ENCODE measurements around the gene CCDC12. TPM values are rescaled to one million over a fixed set of nuclear protein-coding genes. Genes with fewer than 3 reads are reported as not detected.

The CCDC12 gene
- total and polyA plus RNA-seq, 9 of the 15 experiments (the other 6 are each of a cell fraction or from before 2014, with no cell fraction given): 8.9 to 201 (median 86.9) TPM

GRCh38 chr3:47007001-47007400, 30.5 kb upstream of the CCDC12 start:
- no peak overlapping the region for H3K4me2 ChIP-seq (ENCODE audit: insufficient read depth, low read length)
- WGBS (ENCODE audit: insufficient coverage, low coverage, missing lambda C conversion rate): 85% methylated on average over 3 of the region's 3 CpGs
- peak; percentile 17; the same call in 1 of the 2 replicates for TF ChIP-seq POLR2AphosphoS5 (IDR thresholded peaks at IDR 0.05; ENCODE audit: control insufficient read depth, insufficient read depth, low read depth, low read length)
- TF ChIP-seq ARNT (IDR thresholded peaks at IDR 0.05): no peak
- no peak for TF ChIP-seq ATF2 (CRISPR knock-in tag; IDR thresholded peaks at IDR 0.05)
- TF ChIP-seq CREM (IDR thresholded peaks at IDR 0.05; ENCODE audit: low read depth): no peak
- no peak for DNase-seq (ENCODE audit: extremely low read depth in 1 of 4, low spot score in 3 of 4)
- H3K27me3 ChIP-seq (ENCODE audit: control insufficient read depth in 2 of 2, insufficient read depth in 2 of 2, low read length in 2 of 2): no peaks in the 10 kb centered on the region
- H3K79me2 ChIP-seq (ENCODE audit: control insufficient read depth, insufficient read depth, low read length): no peaks in the 10 kb centered on the region
- no TSS peak for BruUV-seq (replicated peaks)
- H3K27ac ChIP-seq (ENCODE audit: extremely low read depth, low read depth, low read length): no peak overlapping the region
- H3K9ac ChIP-seq (ENCODE audit: insufficient read depth in 1 of 2, low read depth in 2 of 2, low read length in 2 of 2): no peak overlapping the region
- no peak for FAIRE-seq
- no peak overlapping the region for H3K4me3 ChIP-seq
- peaks cover 81% of the 10 kb centered on the region; the same call in 2 of the 3 replicates for H3K36me3 ChIP-seq (ENCODE audit: control insufficient read depth, insufficient read depth, low read length)
- no peaks in the 10 kb centered on the region for H4K20me1 ChIP-seq (replicated peaks; ENCODE audit: control insufficient read depth, insufficient read depth, low read length)
- H3K9me3 ChIP-seq (replicated peaks; ENCODE audit: control insufficient read depth, insufficient read depth, low read depth, low read length): no peaks in the 10 kb centered on the region
- intact Hi-C loops (cut with micrococcal nuclease) (no loop called here), in situ Hi-C loops (cut with MboI) (no loop called here)
- peaks cover 0 to 22% of the 10 kb centered on the region in 2 experiments; a peak in 1 of 5 replicates for H3K4me1 ChIP-seq (replicated peaks in 1 of 2; ENCODE audit: control insufficient read depth in 2 of 2, insufficient read depth in 2 of 2, low read length in 2 of 2)
- ChIA-PET POLR2A (interaction anchor here (0.6 to 1.8 kb wide), 5 partner anchors 9 to 279 kb away, joined by 3 to 8 read pairs (median 5); partner anchors contain the start of gene NBEAL2), CTCF (ENCODE audit: low intra/inter-chr PET ratio) (no interaction called here)
- ATAC-seq: no peak
- H2AFZ ChIP-seq (ENCODE audit: low read depth, low read length): no peak overlapping the region
- no peaks in the 10 kb centered on the region for H3K9me1 ChIP-seq (ENCODE audit: control insufficient read depth, insufficient read depth, low read length)
